HepG2 (cell line): ENCODE measurements around the gene KCNQ2. TPM values are rescaled to one million over a fixed set of nuclear protein-coding genes. Genes with fewer than 3 reads are reported as not detected.

Source experiments
- ATAC-seq: fragments of 200-7000 bp; cut with Tn5 transposase; 3 replicates; pipeline ENCODE4 v1.9.1; 2020; ENCODE audit warnings: mild to moderate bottlenecking, moderate library complexity
- BruUV-seq: library from RNA; stranded (reverse); fragments of 400-500 nt; replicated peaks from 2 replicates; lab custom pipeline; 2021; lab: Mats Ljungman, UMichigan
- CTCF ChIA-PET: fragments of 300-600 bp; formaldehyde crosslinking; extraction: SDS; loops from one replicate; lab custom pipeline; 2021; ENCODE audit warnings: low total read pairs, inconsistent platforms, low intra/inter-chr PET ratio; lab: Yijun Ruan, JAX
- POLR2A ChIA-PET: fragments of 350-600 bp; sonication (Branson Sonifier 250); formaldehyde crosslinking; loops from one replicate; lab custom pipeline; 2020; ENCODE audit warnings: antibody characterized with exemption, inconsistent platforms; lab: Yijun Ruan, JAX
- DNase-seq: peaks from one replicate; pipeline ENCODE4 v3.0.0-alpha.2; 2015; ENCODE audit warnings: low spot score
- FAIRE-seq: peaks from 3 replicates; lab custom pipeline; 2011; peaks lifted over from hg19 to GRCh38; lab: Jason Lieb, UNC
- H2AFZ ChIP-seq: one replicate; pipeline ENCODE4 v1.6.1; 2011; ENCODE audit warnings: low read length, inconsistent platforms
- H3K27ac ChIP-seq: fragments of 300-600 bp; 3 replicates; pipeline ENCODE4 v1.8.0; 2011; ENCODE audit warnings: mixed run types, mild to moderate bottlenecking, mixed read lengths, low read length, inconsistent platforms; ENCODE audit not compliant: insufficient read depth; ENCODE audit errors: extremely low read length
- H3K27me3 ChIP-seq, 2 experiments: fragments of 200-600 bp in 1 of 2; 2 replicates in 1 of 2; 3 replicates in 1 of 2; pipeline versions ENCODE4 v1.6.0 to v1.8.0; 2011; ENCODE audit warnings: low read length in 2 of 2, mild to moderate bottlenecking in 2 of 2, moderate library complexity in 2 of 2, inconsistent platforms in 1 of 2; ENCODE audit not compliant: insufficient read depth in 2 of 2, control insufficient read depth in 1 of 2
- H3K36me3 ChIP-seq, 2 experiments: fragments of 200-600 bp in 1 of 2; replicated peaks in 1 of 2; 2 replicates in 1 of 2; 3 replicates in 1 of 2; pipeline versions ENCODE4 v1.5.1 to v1.8.0; 2011; ENCODE audit warnings: low read length in 2 of 2, inconsistent platforms in 1 of 2; ENCODE audit not compliant: insufficient read depth in 2 of 2, control insufficient read depth in 1 of 2
- H3K4me1 ChIP-seq: 2 replicates; pipeline ENCODE4 v1.5.1; 2012; ENCODE audit warnings: low read length, inconsistent platforms; ENCODE audit not compliant: insufficient read depth
- H3K4me2 ChIP-seq: 2 replicates; pipeline ENCODE4 v1.6.0; 2011; ENCODE audit warnings: low read depth, low read length, inconsistent platforms
- H3K4me3 ChIP-seq, 3 experiments: fragments of 200-600 bp in 1 of 3; sonication (generic), shearing (Covaris generic) in 1 of 3; replicated peaks in 1 of 3; 2 replicates each; pipeline ENCODE4 v1.5.1; 2011 to 2016; ENCODE audit warnings: low read length in 3 of 3, inconsistent platforms in 2 of 3, low read depth in 2 of 3, mild to moderate bottlenecking in 2 of 3, control low read depth in 1 of 3, mixed read lengths in 1 of 3; ENCODE audit not compliant: insufficient read depth in 1 of 3
- H3K79me2 ChIP-seq: one replicate; pipeline ENCODE4 v1.6.1; 2011; ENCODE audit warnings: low read length, inconsistent platforms; ENCODE audit not compliant: insufficient read depth
- H3K9ac ChIP-seq: 2 replicates; pipeline ENCODE4 v1.6.0; 2011; ENCODE audit warnings: mild to moderate bottlenecking, low read depth, low read length, inconsistent platforms; ENCODE audit not compliant: insufficient read depth
- H3K9me3 ChIP-seq: 2 replicates; pipeline ENCODE4 v1.5.1; 2012; ENCODE audit warnings: mild to moderate bottlenecking, low read length
- H4K20me1 ChIP-seq: 2 replicates; pipeline ENCODE4 v1.6.0; 2011; ENCODE audit warnings: inconsistent platforms, mild to moderate bottlenecking, low read length, moderate library complexity; ENCODE audit not compliant: insufficient read depth
- ARNTL ChIP-seq: sonication (generic); formaldehyde crosslinking; IDR thresholded peaks from 2 replicates; pipeline ENCODE4 v1.4.0; 2020; ENCODE audit warnings: mild to moderate bottlenecking, missing genetic modification reagents
- CBX2 ChIP-seq, 2 experiments: fragments of 200-600 bp in 1 of 2; sonication (generic); formaldehyde crosslinking in 1 of 2; IDR thresholded peaks; 2 replicates each; pipeline versions ENCODE4 v1.7.0 to v1.8.1; 2018 to 2022; ENCODE audit warnings: low read depth in 2 of 2, low read length in 1 of 2, mild to moderate bottlenecking in 1 of 2, missing genetic modification reagents in 1 of 2
- DPF2 ChIP-seq: sonication (generic); formaldehyde crosslinking; IDR thresholded peaks from 2 replicates; pipeline ENCODE4 v1.4.0; 2020; ENCODE audit warnings: mild to moderate bottlenecking, low read depth, missing genetic modification reagents, borderline replicate concordance
- ESRRA ChIP-seq: sonication (generic); formaldehyde crosslinking; IDR thresholded peaks from 2 replicates; pipeline ENCODE4 v1.5.1; 2020; ENCODE audit warnings: mild to moderate bottlenecking, low read depth, missing genetic modification reagents
- HDAC1 ChIP-seq: sonication (generic); formaldehyde crosslinking; IDR thresholded peaks from 2 replicates; pipeline ENCODE4 v1.5.1; 2020; ENCODE audit warnings: mild to moderate bottlenecking, missing genetic modification reagents
- HNF4A ChIP-seq: sonication (generic); formaldehyde crosslinking; IDR thresholded peaks from 2 replicates; pipeline ENCODE4 v1.4.0; 2020; ENCODE audit warnings: missing genetic modification reagents
- KAT8 ChIP-seq: IDR thresholded peaks from 2 replicates; pipeline ENCODE4 v1.6.1; 2016; ENCODE audit warnings: missing genetic modification reagents, missing compliant biosample characterization
- NR2F1 ChIP-seq, 2 experiments: fragments of 450-650 bp in 1 of 2; formaldehyde crosslinking in 1 of 2; IDR thresholded peaks; 2 replicates each; pipeline versions ENCODE4 v1.5.0 to v1.6.1; 2016 to 2020; ENCODE audit warnings: mild to moderate bottlenecking in 1 of 2, missing compliant biosample characterization in 1 of 2, missing genetic modification reagents in 1 of 2, moderate library complexity in 1 of 2
- NR2F2 ChIP-seq: IDR thresholded peaks from 2 replicates; pipeline ENCODE4 v1.6.1; 2012; ENCODE audit warnings: low read depth, inconsistent platforms, borderline replicate concordance
- NR2F6 ChIP-seq, 2 experiments: IDR thresholded peaks; 2 replicates each; pipeline ENCODE4 v1.6.1; 2016; ENCODE audit warnings: antibody characterized with exemption in 1 of 2, mild to moderate bottlenecking in 1 of 2
- NRL ChIP-seq: sonication (generic); formaldehyde crosslinking; IDR thresholded peaks from 2 replicates; pipeline ENCODE4 v1.5.0; 2020; ENCODE audit warnings: missing genetic modification reagents, mild to moderate bottlenecking, moderate library complexity, borderline replicate concordance
- PAX8 ChIP-seq: sonication (generic); formaldehyde crosslinking; IDR thresholded peaks from 2 replicates; pipeline ENCODE4 v1.8.0; 2022; ENCODE audit warnings: mild to moderate bottlenecking, missing genetic modification reagents, borderline replicate concordance
- PHF20 ChIP-seq: sonication (generic); formaldehyde crosslinking; IDR thresholded peaks from 2 replicates; pipeline ENCODE4 v1.5.0; 2020; ENCODE audit warnings: mild to moderate bottlenecking, missing genetic modification reagents
- PITX1 ChIP-seq: sonication (generic); formaldehyde crosslinking; IDR thresholded peaks from 2 replicates; pipeline ENCODE4 v1.5.1; 2020; ENCODE audit warnings: mild to moderate bottlenecking, missing genetic modification reagents
- RARA ChIP-seq: IDR thresholded peaks from 2 replicates; pipeline ENCODE4 v1.6.1; 2016; ENCODE audit warnings: missing genetic modification reagents, missing compliant biosample characterization
- SAFB2 ChIP-seq: sonication (generic); formaldehyde crosslinking; IDR thresholded peaks from 2 replicates; pipeline ENCODE4 v1.5.1; 2020; ENCODE audit warnings: missing genetic modification reagents, low read depth, mild to moderate bottlenecking, borderline replicate concordance
- ZNF235 ChIP-seq: sonication (generic); formaldehyde crosslinking; IDR thresholded peaks from 2 replicates; pipeline ENCODE4 v1.8.1; 2023; ENCODE audit warnings: mild to moderate bottlenecking, missing genetic modification reagents, borderline replicate concordance
- ZNF296 ChIP-seq: sonication (generic); formaldehyde crosslinking; conservative IDR thresholded peaks from 2 replicates; pipeline ENCODE4 v1.5.0; 2020; ENCODE audit warnings: mild to moderate bottlenecking, missing genetic modification reagents
- ZNF619 ChIP-seq: sonication (generic); formaldehyde crosslinking; IDR thresholded peaks from 2 replicates; pipeline ENCODE4 v1.4.0; 2020; ENCODE audit warnings: mild to moderate bottlenecking, missing genetic modification reagents
- ZNF670 ChIP-seq: sonication (generic); formaldehyde crosslinking; IDR thresholded peaks from 2 replicates; pipeline ENCODE4 v1.8.0; 2022; ENCODE audit warnings: mild to moderate bottlenecking, missing genetic modification reagents, borderline replicate concordance
- ZNF773 ChIP-seq: sonication (generic); formaldehyde crosslinking; IDR thresholded peaks from 2 replicates; pipeline ENCODE4 v1.4.0; 2020; ENCODE audit warnings: missing genetic modification reagents, borderline replicate concordance
- WGBS: methylation state at CpG from one replicate; pipeline ENCODE4 v1.1.6; 2017; ENCODE audit warnings: low lambda C conversion rate; 5-methylcytosine and 5-hydroxymethylcytosine counted together
- in situ Hi-C: cut with HindIII; loops from 2 replicates; pipeline ENCODE4 v1.10.0; 2017; ENCODE audit warnings: low pct_unique_long_range_greater_than_20kb; ENCODE audit not compliant: extremely low pct_ligation_motif_present
- intact Hi-C: fragments of 100-400 bp; cut with micrococcal nuclease; formaldehyde crosslinking; loops from one replicate; pipeline ENCODE4 v1.10.0; 2022; ENCODE audit not compliant: unreplicated experiment
- polyA plus RNA-seq, 8 experiments: library from polyadenylated mRNA; depleted of rRNA in 3 of 8; stranded (reverse) in 7 of 8; unstranded in 1 of 8; fragments of >200 nt; fragmentation: Illumina TruSeq in 4 of 8; extraction: Trizol in 4 of 8; gene quantifications; 2 replicates each; pipeline versions ENCODE4 v1.2.1 to v1.2.3, GENCODE V29; 2011 to 2016; ENCODE audit warnings: low read depth in 4 of 8, missing spikeins in 1 of 8, mixed read lengths in 1 of 8; ENCODE audit not compliant: insufficient read depth in 1 of 8
- total RNA-seq, 5 experiments: library from RNA; depleted of rRNA; stranded (reverse); fragments of >200 nt; fragmentation: Illumina TruSeq; extraction: Trizol; gene quantifications; 2 replicates each; pipeline ENCODE4 v1.2.3, GENCODE V29; 2016; ENCODE audit warnings: low read depth in 1 of 5
- TF ChIP-seq, protein P1 (sequence below): sonication (generic); formaldehyde crosslinking; IDR thresholded peaks from 2 replicates; pipeline ENCODE4 v1.4.0; 2020; ENCODE audit warnings: mild to moderate bottlenecking, low read depth, missing genetic modification reagents

KCNQ2 gene
- total and polyA plus RNA-seq, 2 of the 13 experiments (the other 11 are each of a cell fraction or from before 2014, with no cell fraction given) = not detected

DNA sequence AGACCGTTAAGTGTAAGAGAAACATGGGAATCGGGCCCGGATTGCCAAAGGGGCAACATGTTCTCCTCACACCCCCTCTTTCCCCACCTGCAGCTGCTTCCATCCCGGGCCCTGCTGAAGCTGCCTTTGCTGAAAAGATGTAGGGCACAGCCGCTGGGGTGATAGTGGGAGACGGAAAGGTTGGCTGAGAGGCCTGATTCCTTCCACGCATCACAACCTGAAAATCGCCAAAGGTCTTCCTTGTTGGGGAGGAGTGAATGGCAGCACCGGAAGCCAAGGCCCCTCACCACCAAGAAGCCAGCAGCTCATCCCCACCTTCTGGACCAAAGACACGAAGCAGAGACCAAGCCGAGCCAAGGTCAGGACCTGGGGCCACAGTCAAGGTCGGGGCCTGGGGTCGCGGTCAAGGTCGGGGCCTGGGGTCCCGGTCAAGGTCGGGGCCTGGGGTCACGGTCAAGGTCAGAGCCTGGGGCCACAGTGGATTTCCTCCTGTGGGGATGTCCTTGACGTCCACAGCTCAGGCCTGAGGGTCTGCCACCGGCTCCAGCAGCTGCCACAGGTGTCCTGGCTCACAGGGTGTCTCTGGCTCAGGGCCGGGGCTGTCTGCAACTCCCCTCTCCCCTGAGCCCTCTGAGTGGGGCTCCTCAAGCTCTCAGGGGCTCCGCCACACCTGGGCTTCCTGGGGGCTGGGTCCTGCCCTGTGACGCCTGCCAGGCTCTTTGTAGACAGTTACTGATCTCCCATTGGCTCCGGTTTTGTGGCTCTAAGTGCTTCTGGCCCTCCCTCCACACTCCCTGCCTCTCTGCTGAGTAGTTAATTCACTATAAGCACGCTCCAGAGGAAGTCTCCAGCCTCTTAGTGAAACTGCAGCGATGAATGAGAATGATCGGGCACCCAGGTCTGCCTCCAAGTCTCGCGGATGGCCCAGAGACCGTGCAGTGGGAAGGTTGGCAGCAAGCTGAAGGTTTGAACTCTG, 105.8 kb downstream of the KCNQ2 start:
- Histone ChIP-seq H3K9me3 (no peaks in the 10 kb centered on the region), H3K4me2 (no peak overlapping the region), H2AFZ (no peak overlapping the region), H3K36me3 (no peaks in the 10 kb centered on the region; a peak in 1 of 5 replicates), H4K20me1 (peaks cover 18% of the 10 kb centered on the region; the same call in 1 of the 2 replicates), H3K4me3 (no peak overlapping the region), H3K79me2 (no peaks in the 10 kb centered on the region), H3K27me3 (peaks cover 21 to 91% of the 10 kb centered on the region in 2 experiments), H3K4me1 (peaks cover 54% of the 10 kb centered on the region), H3K27ac (no peak overlapping the region), H3K9ac (no peak overlapping the region)
- ATAC-seq (no peak), FAIRE-seq (no peak), DNase-seq (no peak)
- BruUV-seq = no TSS peak
- CTCF ChIA-PET = no interaction called here
- 38% methylated on average over 26 of the region's 30 CpGs for WGBS
- intact Hi-C loops = loop anchor here (2.0 kb wide), 1 partner anchor 30 kb away; no protein-coding TSS in a partner anchor
- POLR2A ChIA-PET = interaction anchor here (1.3 kb wide), 1 partner anchor 12 kb away, joined by 3 read pairs; no protein-coding TSS in a partner anchor
- in situ Hi-C loops = no loop called here
- TF ChIP-seq ARNTL (CRISPR knock-in tag) = no peak
- TF ChIP-seq, protein P1, sequence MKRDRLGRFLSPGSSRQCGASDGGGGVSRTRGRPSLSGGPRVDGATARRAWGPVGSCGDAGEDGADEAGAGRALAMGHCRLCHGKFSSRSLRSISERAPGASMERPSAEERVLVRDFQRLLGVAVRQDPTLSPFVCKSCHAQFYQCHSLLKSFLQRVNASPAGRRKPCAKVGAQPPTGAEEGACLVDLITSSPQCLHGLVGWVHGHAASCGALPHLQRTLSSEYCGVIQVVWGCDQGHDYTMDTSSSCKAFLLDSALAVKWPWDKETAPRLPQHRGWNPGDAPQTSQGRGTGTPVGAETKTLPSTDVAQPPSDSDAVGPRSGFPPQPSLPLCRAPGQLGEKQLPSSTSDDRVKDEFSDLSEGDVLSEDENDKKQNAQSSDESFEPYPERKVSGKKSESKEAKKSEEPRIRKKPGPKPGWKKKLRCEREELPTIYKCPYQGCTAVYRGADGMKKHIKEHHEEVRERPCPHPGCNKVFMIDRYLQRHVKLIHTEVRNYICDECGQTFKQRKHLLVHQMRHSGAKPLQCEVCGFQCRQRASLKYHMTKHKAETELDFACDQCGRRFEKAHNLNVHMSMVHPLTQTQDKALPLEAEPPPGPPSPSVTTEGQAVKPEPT = no peak; the same call in 1 of the 2 replicates
- TF ChIP-seq NR2F6 (IDR thresholded peaks at IDR 0.05) = peak; percentile 70; the same call in 1 of the 2 replicates
- peak; percentile 69 for TF ChIP-seq NR2F6 (CRISPR knock-in tag; IDR thresholded peaks at IDR 0.05)
- no peak for TF ChIP-seq ZNF773
- no peak for TF ChIP-seq ZNF235 (CRISPR knock-in tag)
- TF ChIP-seq NR2F1 (CRISPR knock-in tag; IDR thresholded peaks at IDR 0.05) = peak in 1 of 2 experiments; percentile 74; a peak in 3 of 4 replicates
- TF ChIP-seq KAT8 = no peak
- TF ChIP-seq SAFB2 (CRISPR knock-in tag) = 0 out of 2 replicates have a peak, but pooled peaks have one; percentile 54
- TF ChIP-seq HNF4A (CRISPR knock-in tag) = 0 out of 2 replicates have a peak, but pooled peaks have one; percentile 29
- no peak for TF ChIP-seq PAX8
- TF ChIP-seq NR2F2 = peak; percentile 73; the same call in 1 of the 2 replicates
- 0 out of 2 replicates have a peak, but pooled peaks have one; percentile 28 for TF ChIP-seq PITX1 (CRISPR knock-in tag)
- TF ChIP-seq ZNF296 (CRISPR knock-in tag) = no peak
- peak; percentile 48; the same call in 1 of the 2 replicates for TF ChIP-seq HDAC1 (CRISPR knock-in tag)
- TF ChIP-seq CBX2 (IDR thresholded peaks at IDR 0.05; ENCODE audit: low read depth, low read length) = no peak
- 0 out of 2 replicates have a peak, but pooled peaks have one; percentile 22 for TF ChIP-seq CBX2 (CRISPR knock-in tag; IDR thresholded peaks at IDR 0.05; ENCODE audit: low read depth)
- TF ChIP-seq DPF2 (CRISPR knock-in tag) = no peak
- TF ChIP-seq NRL (CRISPR knock-in tag) = 0 out of 2 replicates have a peak, but pooled peaks have one; percentile 28
- peak; percentile 89 for TF ChIP-seq RARA (CRISPR knock-in tag)
- peak; percentile 88 for TF ChIP-seq ESRRA (CRISPR knock-in tag)
- TF ChIP-seq PHF20 (CRISPR knock-in tag) = peak; percentile 19; the same call in 1 of the 2 replicates
- 0 out of 2 replicates have a peak, but pooled peaks have one; percentile 33 for TF ChIP-seq ZNF670 (CRISPR knock-in tag)
- no peak for TF ChIP-seq ZNF619
